GM11168 (cell line): ENCODE data around the gene CHN2.

Source experiments
- in situ Hi-C: fragments of 300-500 bp; cut with MboI; formaldehyde crosslinking; loops from one replicate; pipeline ENCODE4 v1.12.0; 2022; ENCODE audit warnings: low sequenced_read_pairs; ENCODE audit not compliant: unreplicated experiment

Gene CHN2

GRCh38 chr7:29449569-29450260, 255.1 kb downstream of the CHN2 start:
- in situ Hi-C loops = no loop called here

- in situ Hi-C loops = no loop called here
Measured at GRCh38 chr7:29453021-29453420, 258.4 kb downstream of the CHN2 start.

GRCh38 chr7:29454464-29454863, 259.9 kb downstream of the CHN2 start:
- in situ Hi-C loops = no loop called here

GRCh38 chr7:29454899-29455451, 260.4 kb downstream of the CHN2 start:
- in situ Hi-C loops = no loop called here

- in situ Hi-C loops = no loop called here
Measured at GRCh38 chr7:29457141-29457561, 262.6 kb downstream of the CHN2 start.

- in situ Hi-C loops = no loop called here
Measured at GRCh38 chr7:29457565-29458011, 263.0 kb downstream of the CHN2 start.

GRCh38 chr7:29458933-29459332, 264.4 kb downstream of the CHN2 start:
- in situ Hi-C loops = no loop called here

GRCh38 chr7:29459589-29459988, 265.0 kb downstream of the CHN2 start:
- in situ Hi-C loops = no loop called here

- in situ Hi-C loops = no loop called here
Measured at GRCh38 chr7:29461996-29462395, 267.4 kb downstream of the CHN2 start.

GRCh38 chr7:29463504-29464158, 269.1 kb downstream of the CHN2 start:
- in situ Hi-C loops = no loop called here

GRCh38 chr7:29464753-29465152, 270.2 kb downstream of the CHN2 start:
- in situ Hi-C loops = no loop called here

GRCh38 chr7:29467193-29467926, 272.8 kb downstream of the CHN2 start:
- in situ Hi-C loops = no loop called here

GRCh38 chr7:29468196-29468595, 273.6 kb downstream of the CHN2 start:
- in situ Hi-C loops = no loop called here

GRCh38 chr7:29469281-29469680, 274.7 kb downstream of the CHN2 start:
- in situ Hi-C loops = no loop called here

GRCh38 chr7:29469976-29470557, 275.5 kb downstream of the CHN2 start:
- in situ Hi-C loops = no loop called here

- in situ Hi-C loops = no loop called here
Measured at GRCh38 chr7:29471444-29472138, 277.0 kb downstream of the CHN2 start.

GRCh38 chr7:29476916-29477315, 282.3 kb downstream of the CHN2 start:
- in situ Hi-C loops = no loop called here

- in situ Hi-C loops = no loop called here
Measured at GRCh38 chr7:29478226-29478625, 283.7 kb downstream of the CHN2 start.

GRCh38 chr7:29478687-29479240, 284.2 kb downstream of the CHN2 start:
- in situ Hi-C loops = no loop called here
